ENCODE measurements around the gene ITIH4.

Gene ITIH4

GRCh38 chr3:52795298-52795900 lies 35.1 kb downstream of the ITIH4 start:
- H3K4me3 ChIP-seq (ENCODE audit: low read length), result no peak overlapping the region
- no peak for DNase-seq (ENCODE audit: low read depth)
- no peak for TF ChIP-seq CTCF (conservative IDR thresholded peaks at IDR 0.05; ENCODE audit: low read depth, low read length)

GRCh38 chr3:52794612-52795099 lies 35.8 kb downstream of the ITIH4 start, which contains the start of gene ITIH3:
ITIH3 (plus strand) TSS chr3:52794796; CDS start chr3:52794804, 8 bp downstream.
- DNase-seq (ENCODE audit: low read depth), result no peak
- H3K4me3 ChIP-seq (ENCODE audit: low read length), result no peak within 1 kb of the TSS
- no peak for TF ChIP-seq CTCF (conservative IDR thresholded peaks at IDR 0.05; ENCODE audit: low read depth, low read length)

GRCh38 chr3:52793702-52794611 lies 36.5 kb downstream of the ITIH4 start:
- H3K4me3 ChIP-seq (ENCODE audit: low read length), result no peak overlapping the region
- no peak for TF ChIP-seq CTCF (conservative IDR thresholded peaks at IDR 0.05; ENCODE audit: low read depth, low read length)
- DNase-seq (ENCODE audit: low read depth), result no peak

- DNase-seq (ENCODE audit: low read depth), result no peak
- TF ChIP-seq CTCF (conservative IDR thresholded peaks at IDR 0.05; ENCODE audit: low read depth, low read length), result no peak
- no peak overlapping the region for H3K4me3 ChIP-seq (ENCODE audit: low read length)
Observed at GRCh38 chr3:52792961-52793695, 37.3 kb downstream of the ITIH4 start.

- no peak for DNase-seq (ENCODE audit: low read depth)
- TF ChIP-seq CTCF (conservative IDR thresholded peaks at IDR 0.05; ENCODE audit: low read depth, low read length), result peak; percentile 23
- no peak overlapping the region for H3K4me3 ChIP-seq (ENCODE audit: low read length)
Observed at GRCh38 chr3:52792413-52792812, 38.1 kb downstream of the ITIH4 start.

GRCh38 chr3:52791928-52792327 lies 38.5 kb downstream of the ITIH4 start:
- no peak overlapping the region for H3K4me3 ChIP-seq (ENCODE audit: low read length)
- no peak for TF ChIP-seq CTCF (conservative IDR thresholded peaks at IDR 0.05; ENCODE audit: low read depth, low read length)
- DNase-seq (ENCODE audit: low read depth), result no peak

Data from retinal pigment epithelial cell (primary cell).